Measurements from ENCODE around the gene CERS1. TPM values are rescaled to one million over a fixed set of nuclear protein-coding genes. Genes with fewer than 3 reads are reported as not detected.

CERS1 gene
- total RNA-seq, 1 experiment from 2014 or later: 11.4 TPM

DNA sequence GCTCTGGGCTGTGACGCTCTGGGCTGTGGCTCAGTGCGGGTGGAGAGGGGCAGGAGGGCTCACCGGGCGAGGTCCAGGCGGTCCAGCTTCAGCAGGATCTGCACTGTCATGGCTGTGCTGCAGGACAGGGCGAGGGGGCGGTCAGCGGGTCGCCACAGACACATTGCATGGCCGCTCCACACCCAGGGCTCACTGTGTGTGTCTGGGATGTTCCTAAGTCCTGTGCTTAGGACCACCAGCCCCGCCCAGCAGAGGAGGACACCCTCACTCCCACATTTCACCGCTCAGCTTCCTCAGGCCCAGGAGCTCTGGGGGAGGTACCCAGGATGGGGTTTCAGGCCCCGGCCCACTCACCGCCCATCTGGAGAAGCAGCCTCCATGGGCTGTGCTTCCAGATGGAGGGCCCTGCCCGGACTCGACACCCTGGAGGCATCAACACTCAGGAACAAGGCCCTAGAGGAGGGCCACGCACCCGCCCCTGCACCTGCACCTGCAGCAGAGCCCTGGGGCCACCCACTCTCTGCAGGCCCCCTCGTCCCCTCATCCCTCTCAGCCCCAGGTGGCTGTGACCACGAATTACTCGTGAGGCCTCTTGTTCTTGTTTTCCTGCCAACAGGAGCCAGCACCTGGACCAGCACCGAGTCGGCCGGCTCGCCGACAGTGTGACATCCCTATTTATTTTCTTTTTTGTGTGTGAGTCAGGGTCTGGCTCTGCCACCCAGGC is 9.7 kb upstream of the CERS1 start:
- CTCF ChIA-PET: no interaction called here

DNA sequence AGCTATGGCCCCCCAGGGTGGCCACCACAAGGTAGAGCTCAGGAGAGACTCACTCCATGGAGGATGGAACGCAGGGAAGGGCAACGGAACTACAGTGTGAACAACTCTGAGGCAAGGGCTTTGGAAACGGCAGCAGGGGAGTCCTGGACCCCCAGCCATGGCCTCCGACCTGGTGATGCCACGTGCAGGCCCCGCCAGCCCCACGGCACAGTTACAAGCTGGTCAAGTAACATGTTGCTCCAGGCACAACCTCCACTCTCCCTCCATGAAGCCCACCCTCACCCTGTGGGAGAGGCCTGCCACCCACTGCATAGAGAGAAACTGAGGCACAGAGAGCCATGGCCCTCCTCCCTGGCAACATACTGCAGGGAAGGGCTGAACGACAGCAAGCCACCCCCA is 9.1 kb upstream of the CERS1 start:
- Histone ChIP-seq H3K4me1 (ENCODE audit: insufficient read depth, low read length, poor library complexity, severe bottlenecking) (no peaks in the 10 kb centered on the region), H3K27me3 (replicated peaks; ENCODE audit: insufficient read depth, low read depth, low read length, poor library complexity) (no peaks in the 10 kb centered on the region), H3K36me3 (ENCODE audit: insufficient read depth, low read length, poor library complexity, severe bottlenecking) (peaks cover 3% of the 10 kb centered on the region), H3K27ac (ENCODE audit: low read depth, low read length, poor library complexity, severe bottlenecking) (no peak overlapping the region), H3K4me3 (ENCODE audit: low read depth, low read length, poor library complexity, severe bottlenecking) (no peak overlapping the region), H3K9me3 (ENCODE audit: low read depth, low read length, poor library complexity, severe bottlenecking) (no peaks in the 10 kb centered on the region)
- no TSS peak for BruUV-seq (replicated peaks)
- POLR2A ChIA-PET (ENCODE audit: low non-redundant PET): no interaction called here
- CTCF ChIA-PET: no interaction called here
- intact Hi-C loops (cut with micrococcal nuclease; ENCODE audit: unreplicated experiment): no loop called here
- no peak for TF ChIP-seq EZH2 (IDR thresholded peaks at IDR 0.05; ENCODE audit: borderline replicate concordance, low read depth, low read length, poor library complexity, severe bottlenecking)
- TF ChIP-seq, protein P1, sequence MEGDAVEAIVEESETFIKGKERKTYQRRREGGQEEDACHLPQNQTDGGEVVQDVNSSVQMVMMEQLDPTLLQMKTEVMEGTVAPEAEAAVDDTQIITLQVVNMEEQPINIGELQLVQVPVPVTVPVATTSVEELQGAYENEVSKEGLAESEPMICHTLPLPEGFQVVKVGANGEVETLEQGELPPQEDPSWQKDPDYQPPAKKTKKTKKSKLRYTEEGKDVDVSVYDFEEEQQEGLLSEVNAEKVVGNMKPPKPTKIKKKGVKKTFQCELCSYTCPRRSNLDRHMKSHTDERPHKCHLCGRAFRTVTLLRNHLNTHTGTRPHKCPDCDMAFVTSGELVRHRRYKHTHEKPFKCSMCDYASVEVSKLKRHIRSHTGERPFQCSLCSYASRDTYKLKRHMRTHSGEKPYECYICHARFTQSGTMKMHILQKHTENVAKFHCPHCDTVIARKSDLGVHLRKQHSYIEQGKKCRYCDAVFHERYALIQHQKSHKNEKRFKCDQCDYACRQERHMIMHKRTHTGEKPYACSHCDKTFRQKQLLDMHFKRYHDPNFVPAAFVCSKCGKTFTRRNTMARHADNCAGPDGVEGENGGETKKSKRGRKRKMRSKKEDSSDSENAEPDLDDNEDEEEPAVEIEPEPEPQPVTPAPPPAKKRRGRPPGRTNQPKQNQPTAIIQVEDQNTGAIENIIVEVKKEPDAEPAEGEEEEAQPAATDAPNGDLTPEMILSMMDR (conservative IDR thresholded peaks at IDR 0.05; ENCODE audit: low read depth, low read length): no peak
- no peak for DNase-seq (ENCODE audit: low spot score)

More for the DNA sequence above, 9.7 kb upstream of the CERS1 start:
- no peaks in the 10 kb centered on the region for H3K27me3 ChIP-seq (replicated peaks; ENCODE audit: insufficient read depth, low read depth, low read length, poor library complexity)
- no peaks in the 10 kb centered on the region for H3K9me3 ChIP-seq (ENCODE audit: low read depth, low read length, poor library complexity, severe bottlenecking)
- no peaks in the 10 kb centered on the region for H3K4me1 ChIP-seq (ENCODE audit: insufficient read depth, low read length, poor library complexity, severe bottlenecking)
- DNase-seq (ENCODE audit: low spot score): no peak
- no TSS peak for BruUV-seq (replicated peaks)
- intact Hi-C loops (cut with micrococcal nuclease; ENCODE audit: unreplicated experiment): no loop called here
- H3K27ac ChIP-seq (ENCODE audit: low read depth, low read length, poor library complexity, severe bottlenecking): no peak overlapping the region
- H3K4me3 ChIP-seq (ENCODE audit: low read depth, low read length, poor library complexity, severe bottlenecking): no peak overlapping the region
- POLR2A ChIA-PET (ENCODE audit: low non-redundant PET): no interaction called here
- H3K36me3 ChIP-seq (ENCODE audit: insufficient read depth, low read length, poor library complexity, severe bottlenecking): peaks cover 3% of the 10 kb centered on the region
- TF ChIP-seq, protein P1 (conservative IDR thresholded peaks at IDR 0.05; ENCODE audit: low read depth, low read length): no peak
- no peak for TF ChIP-seq EZH2 (IDR thresholded peaks at IDR 0.05; ENCODE audit: borderline replicate concordance, low read depth, low read length, poor library complexity, severe bottlenecking)

DNA sequence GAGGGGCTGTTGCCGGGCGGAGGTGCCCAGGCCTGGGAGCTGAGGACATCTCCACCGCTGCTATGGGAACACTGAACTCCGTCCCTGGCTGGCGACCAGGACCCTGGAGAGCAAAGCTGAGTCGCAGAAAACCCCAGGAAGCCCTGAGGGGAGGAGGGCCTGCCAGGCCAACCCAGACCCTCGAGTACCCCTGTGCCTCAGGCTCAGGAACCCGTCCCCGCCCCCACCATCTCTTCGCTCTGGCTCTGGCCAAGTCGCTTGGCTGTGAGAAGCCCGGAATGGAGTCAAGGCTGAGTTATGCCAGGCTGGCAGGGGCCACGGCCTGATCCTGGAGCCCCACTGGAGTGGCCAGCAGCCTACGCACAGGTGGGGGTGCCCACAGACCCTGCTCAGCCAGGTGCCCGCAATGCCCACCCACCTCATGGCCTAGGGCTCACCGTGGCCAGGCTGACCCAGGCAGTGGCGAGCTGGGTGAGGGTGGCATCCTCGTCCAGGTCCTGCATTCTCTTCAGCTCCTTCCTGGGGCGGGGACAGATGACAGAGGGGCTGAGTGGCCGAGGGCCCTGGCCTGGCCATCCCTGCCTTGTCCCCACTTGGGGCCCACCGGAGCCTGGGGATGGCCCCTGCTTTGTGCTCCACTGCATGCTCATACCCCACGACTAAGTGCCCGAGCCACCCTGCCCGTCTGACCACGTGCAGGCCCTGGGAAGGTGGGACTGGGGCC is 8.5 kb upstream of the CERS1 start:
- intact Hi-C loops (cut with micrococcal nuclease; ENCODE audit: unreplicated experiment): no loop called here
- POLR2A ChIA-PET (ENCODE audit: low non-redundant PET): interaction anchor here (0.6 kb wide), 1 partner anchor 23 kb away, joined by 3 read pairs; no protein-coding TSS in a partner anchor
- no peaks in the 10 kb centered on the region for H3K9me3 ChIP-seq (ENCODE audit: low read depth, low read length, poor library complexity, severe bottlenecking)
- no peak for TF ChIP-seq EZH2 (IDR thresholded peaks at IDR 0.05; ENCODE audit: borderline replicate concordance, low read depth, low read length, poor library complexity, severe bottlenecking)
- TF ChIP-seq, protein P1 (conservative IDR thresholded peaks at IDR 0.05; ENCODE audit: low read depth, low read length): no peak
- no peak for DNase-seq (ENCODE audit: low spot score)
- H3K27ac ChIP-seq (ENCODE audit: low read depth, low read length, poor library complexity, severe bottlenecking): no peak overlapping the region
- H3K4me1 ChIP-seq (ENCODE audit: insufficient read depth, low read length, poor library complexity, severe bottlenecking): no peaks in the 10 kb centered on the region
- CTCF ChIA-PET: no interaction called here
- peaks cover 3% of the 10 kb centered on the region for H3K36me3 ChIP-seq (ENCODE audit: insufficient read depth, low read length, poor library complexity, severe bottlenecking)
- BruUV-seq (replicated peaks): no TSS peak
- H3K4me3 ChIP-seq (ENCODE audit: low read depth, low read length, poor library complexity, severe bottlenecking): no peak overlapping the region
- no peaks in the 10 kb centered on the region for H3K27me3 ChIP-seq (replicated peaks; ENCODE audit: insufficient read depth, low read depth, low read length, poor library complexity)
